Left kidney (tissue), 1 donor: Measurements from ENCODE around the gene TRPM7. TPM values are rescaled to one million over a fixed set of nuclear protein-coding genes. Genes with fewer than 3 reads are reported as not detected.

ENCODE experiments used
- polyA plus RNA-seq: library from polyadenylated mRNA; unstranded; fragments of 120-200 nt; gene quantifications from one replicate; pipeline ENCODE4 v1.2.1, GENCODE V29; 2013; ENCODE audit not compliant: insufficient read length

Gene TRPM7
- polyA plus RNA-seq, 1 donor: 59.4 TPM

Other genes starting within 250 kb of the TRPM7 start
- gene USP50, start 140.1 kb downstream of the TRPM7 start, polyA plus RNA-seq: 1.5 TPM
- 120 TPM for gene SPPL2A, start 78.9 kb upstream of the TRPM7 start, polyA plus RNA-seq
- gene AP4E1, start 221.9 kb upstream of the TRPM7 start, polyA plus RNA-seq: 12.3 TPM